Head of caudate nucleus (tissue), 42 donors: ENCODE results near the gene EIF5.

Source experiments
- DNase-seq, 42 donors: peaks; one replicate each; pipeline versions ENCODE4 v3.0.0 to v3.0.0-alpha.2; 2020 to 2021; ENCODE audit warnings: mixed read lengths in 7 of 42
- intact Hi-C: fragments of 100-400 bp; cut with DNase I; formaldehyde crosslinking; loops from one replicate; pipeline ENCODE4 v1.15.0; 2022

Gene EIF5

GRCh38 chr14:103302966-103303365 lies 31.1 kb upstream of the EIF5 start:
- intact Hi-C loops = no loop called here
- no peak for DNase-seq

GRCh38 chr14:103304706-103305105 lies 29.3 kb upstream of the EIF5 start:
- intact Hi-C loops = no loop called here
- DNase-seq = no peak

DNA sequence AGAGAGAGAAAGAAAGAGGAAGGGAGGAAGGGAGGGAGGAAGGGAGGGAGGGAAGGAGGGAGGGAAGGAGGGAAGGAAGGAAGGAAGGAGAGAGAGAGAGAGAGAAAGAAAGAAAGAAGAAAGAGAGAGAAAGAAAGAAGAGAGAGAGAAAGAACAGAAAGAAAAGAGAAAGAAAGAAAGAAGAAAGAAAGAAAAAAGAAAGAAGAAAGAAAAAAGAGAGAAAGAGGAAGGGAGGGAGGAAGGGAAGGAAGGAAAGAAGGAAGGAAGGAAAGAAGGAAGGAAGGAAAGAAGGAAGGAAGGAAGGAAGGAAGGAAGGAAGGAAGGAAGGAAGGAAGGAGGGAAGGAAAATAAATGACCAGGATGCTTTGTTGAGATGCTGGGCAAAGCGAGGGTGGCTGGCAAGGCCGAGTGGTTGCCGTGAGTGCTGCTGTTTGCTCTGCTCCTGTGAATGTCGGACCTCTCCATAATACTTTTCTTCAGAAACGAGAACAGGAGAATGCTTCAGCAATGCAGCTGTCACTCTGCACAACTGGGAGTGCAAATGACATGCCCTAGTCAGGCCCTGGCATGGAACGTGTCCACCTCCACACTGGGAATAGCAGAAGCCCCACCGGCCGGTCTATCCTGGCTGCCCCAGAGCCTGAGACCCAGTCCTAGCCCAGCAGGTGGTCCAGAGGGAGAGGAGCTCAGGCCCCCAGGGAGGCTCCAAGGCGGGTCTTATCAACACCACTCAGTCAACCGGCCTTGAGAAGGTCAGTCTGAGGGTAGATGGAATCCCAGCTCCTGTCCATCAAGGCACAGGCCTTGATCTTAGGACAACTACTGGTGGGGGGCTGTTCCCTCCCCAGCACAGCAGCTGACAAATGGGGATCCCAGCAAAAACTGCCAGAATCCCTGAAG lies 25.1 kb upstream of the EIF5 start:
- DNase-seq = no peak
- intact Hi-C loops = no loop called here

GRCh38 chr14:103310576-103311095 lies 23.4 kb upstream of the EIF5 start:
- DNase-seq = peak in 1 of 42 donors; percentile 9
- intact Hi-C loops = no loop called here

DNA sequence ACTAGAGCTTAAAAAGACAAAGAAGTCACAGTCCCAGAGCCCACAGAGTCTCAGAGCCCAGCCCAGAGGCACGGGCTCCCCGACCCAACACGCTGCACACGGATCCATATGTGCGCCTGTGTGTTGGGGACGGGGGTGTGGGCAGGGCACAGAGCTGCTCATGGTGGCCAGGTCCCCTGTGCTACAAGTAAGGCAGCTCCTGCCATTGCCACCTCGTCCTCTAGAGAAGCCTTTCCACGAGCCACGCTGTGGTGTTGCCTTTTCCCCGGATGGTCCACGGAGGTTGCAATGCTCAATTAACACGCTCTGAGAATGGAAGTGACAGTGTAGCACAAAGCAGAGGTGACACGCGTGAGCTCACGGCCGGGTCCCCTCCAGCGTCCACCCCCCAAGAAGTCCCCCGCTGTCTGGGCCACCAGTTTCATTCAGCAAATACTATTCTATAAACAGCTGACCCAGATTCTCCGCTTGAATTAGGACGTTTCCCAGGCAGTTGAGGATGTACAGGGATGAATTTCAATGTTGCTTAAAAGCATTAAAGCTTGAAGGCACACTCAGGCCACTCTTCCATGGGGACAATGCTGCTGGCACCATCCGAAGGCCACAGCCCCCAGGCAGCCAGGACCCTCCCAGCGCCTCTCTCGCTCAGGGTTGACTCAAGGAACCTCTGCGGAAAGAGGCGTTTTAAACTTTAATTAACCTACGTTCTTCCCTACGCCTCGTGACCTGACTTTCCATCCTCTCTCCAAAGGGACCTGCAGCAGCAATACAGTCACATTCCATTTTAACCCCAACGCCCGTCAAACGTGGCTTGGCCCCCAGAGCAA lies 22.7 kb upstream of the EIF5 start:
- intact Hi-C loops = no loop called here
- peak in 4 of 42 donors; percentile 15 to 51 (median 45) for DNase-seq

DNA sequence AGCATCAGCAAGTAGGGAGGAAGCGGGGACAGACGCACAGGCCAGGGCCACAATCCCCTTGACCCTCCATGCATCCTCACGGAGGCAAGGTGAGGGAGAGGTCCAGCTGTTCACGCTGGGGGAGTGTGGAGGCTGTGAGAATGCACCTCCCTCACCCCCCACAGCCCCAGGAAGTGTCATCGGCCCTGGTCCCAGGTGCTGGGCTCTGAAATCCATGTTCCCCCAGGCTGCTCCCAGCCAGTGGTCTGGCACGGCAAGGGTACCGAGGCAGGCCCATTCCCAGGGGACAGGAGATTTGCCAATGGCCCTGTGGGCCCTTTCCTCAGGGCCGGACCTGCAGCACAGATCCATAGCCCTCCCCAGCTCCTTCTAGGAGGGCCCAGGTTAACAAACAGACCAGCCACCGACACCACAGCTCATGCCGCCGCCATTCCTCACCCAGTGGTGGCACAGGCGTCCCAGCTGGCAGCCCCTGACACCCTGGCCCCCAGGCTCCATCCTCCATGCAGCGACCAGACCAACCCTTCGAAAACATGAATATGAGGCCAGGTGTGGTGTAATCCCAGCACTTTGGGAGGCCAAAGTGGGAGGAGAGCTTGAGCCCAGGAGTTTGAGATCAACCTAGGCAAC lies 21.9 kb upstream of the EIF5 start:
- no peak for DNase-seq
- intact Hi-C loops = no loop called here

DNA sequence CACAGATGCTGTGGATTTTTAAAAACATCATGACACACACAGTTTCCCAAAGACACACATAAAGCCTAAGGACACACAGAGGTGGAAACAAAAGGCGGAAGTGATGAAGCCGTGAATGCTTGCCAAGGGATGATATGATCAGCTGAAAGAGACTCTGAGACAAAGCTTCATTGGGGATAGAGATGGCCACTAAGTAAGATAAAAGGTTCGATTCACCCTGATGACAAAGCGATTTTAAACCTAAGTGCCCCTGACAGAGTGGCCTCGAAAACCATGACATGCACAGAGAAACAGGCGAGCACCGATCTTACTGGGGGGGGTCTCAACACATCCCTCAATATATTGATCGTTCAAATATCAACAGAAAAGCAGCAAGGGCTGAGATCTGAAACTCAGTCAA lies 20.3 kb upstream of the EIF5 start:
- peak in 3 of 42 donors; percentile 28 to 60 (median 34) for DNase-seq
- intact Hi-C loops = no loop called here

GRCh38 chr14:103314496-103315277 lies 19.4 kb upstream of the EIF5 start:
- DNase-seq = peak in 1 of 42 donors; percentile 20
- intact Hi-C loops = no loop called here

DNA sequence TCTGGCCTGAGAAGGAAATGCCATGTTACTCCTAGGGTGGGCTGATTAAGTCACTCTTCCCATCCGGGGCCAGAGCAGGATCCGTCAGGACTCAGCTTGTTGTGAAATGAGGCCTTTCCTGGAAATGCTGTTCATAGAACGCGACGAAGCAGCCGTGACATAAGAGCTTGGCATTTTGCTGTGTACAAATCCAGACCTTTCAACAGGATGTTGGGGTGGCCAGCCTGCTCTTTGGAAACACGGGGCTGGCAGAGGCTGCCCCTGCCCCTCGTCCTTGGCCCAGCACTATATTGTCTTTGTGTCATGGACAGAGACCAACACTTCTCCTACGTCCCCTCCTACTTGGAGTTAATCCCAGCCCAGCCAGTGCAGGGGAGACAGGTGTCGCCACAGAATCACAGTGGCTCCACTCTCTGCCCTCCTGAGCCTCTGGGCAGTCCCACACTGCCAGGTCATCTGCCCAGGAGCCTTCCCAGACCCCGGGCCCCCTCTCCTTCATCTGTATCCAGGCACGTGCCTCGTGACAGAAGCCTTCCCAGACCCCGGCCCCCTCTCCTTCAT lies 18.6 kb upstream of the EIF5 start:
- peak in 4 of 42 donors; percentile 30 to 69 (median 31) for DNase-seq
- intact Hi-C loops = no loop called here

- DNase-seq = no peak
- intact Hi-C loops = no loop called here
Observed at GRCh38 chr14:103315941-103316340, 18.1 kb upstream of the EIF5 start.

- intact Hi-C loops = no loop called here
- DNase-seq = no peak
Observed at GRCh38 chr14:103316721-103317121, 17.3 kb upstream of the EIF5 start.

- intact Hi-C loops = no loop called here
- no peak for DNase-seq
Observed at GRCh38 chr14:103317251-103317650, 16.8 kb upstream of the EIF5 start.

- intact Hi-C loops = no loop called here
- DNase-seq = no peak
Observed at GRCh38 chr14:103317976-103318580, 16.0 kb upstream of the EIF5 start.

DNA sequence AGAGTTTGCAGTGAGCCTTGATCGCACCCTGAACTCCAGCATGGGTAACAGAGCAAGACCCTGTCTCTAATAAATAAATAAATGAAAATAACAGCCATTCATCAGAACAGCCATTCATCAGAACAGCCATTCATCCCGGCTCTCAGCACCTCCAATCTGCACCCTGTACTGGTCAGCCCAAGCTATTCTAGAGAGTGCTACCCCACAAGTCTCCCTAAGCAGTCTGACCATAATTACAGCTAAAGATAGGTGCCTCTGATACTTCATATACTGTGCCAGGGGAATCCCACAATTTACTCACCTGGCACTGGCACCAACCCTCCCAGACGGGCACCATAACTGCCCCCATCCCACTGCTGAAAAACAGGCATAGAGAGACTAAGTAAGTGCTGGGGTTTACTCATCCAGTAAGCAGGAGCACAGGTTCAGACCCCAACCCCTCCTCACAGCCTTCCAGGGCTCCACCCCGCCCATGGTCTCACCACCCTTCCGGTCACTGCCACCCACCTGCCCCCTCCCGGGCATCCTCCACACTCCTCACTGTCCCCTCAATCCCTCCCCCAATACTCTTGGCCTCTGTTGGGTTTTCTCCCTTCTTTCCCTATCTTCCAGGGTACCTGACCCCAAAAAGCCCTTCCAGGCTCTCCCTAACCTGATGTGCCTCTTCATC lies 15.2 kb upstream of the EIF5 start:
- DNase-seq = no peak
- intact Hi-C loops = no loop called here

- intact Hi-C loops = no loop called here
- no peak for DNase-seq
Observed at GRCh38 chr14:103319422-103319821, 14.6 kb upstream of the EIF5 start.

GRCh38 chr14:103326078-103326477 lies 8.0 kb upstream of the EIF5 start:
- intact Hi-C loops = no loop called here
- peak in 2 of 42 donors; percentile 16 to 20 for DNase-seq

GRCh38 chr14:103328941-103329340 lies 5.1 kb upstream of the EIF5 start:
- no peak for DNase-seq
- intact Hi-C loops = no loop called here
